Stimulated activated CD8-positive, alpha-beta memory T cell treated with anti-CD3 and anti-CD28 coated beads, Interleukin-4, amount 100 ng/mL, for 48 hours (primary cell): ENCODE data around the gene FOXC1.

ENCODE experiments used
- DNase-seq: peaks from one replicate; pipeline ENCODE4 v3.0.0-alpha.2; 2020

Gene FOXC1

DNA sequence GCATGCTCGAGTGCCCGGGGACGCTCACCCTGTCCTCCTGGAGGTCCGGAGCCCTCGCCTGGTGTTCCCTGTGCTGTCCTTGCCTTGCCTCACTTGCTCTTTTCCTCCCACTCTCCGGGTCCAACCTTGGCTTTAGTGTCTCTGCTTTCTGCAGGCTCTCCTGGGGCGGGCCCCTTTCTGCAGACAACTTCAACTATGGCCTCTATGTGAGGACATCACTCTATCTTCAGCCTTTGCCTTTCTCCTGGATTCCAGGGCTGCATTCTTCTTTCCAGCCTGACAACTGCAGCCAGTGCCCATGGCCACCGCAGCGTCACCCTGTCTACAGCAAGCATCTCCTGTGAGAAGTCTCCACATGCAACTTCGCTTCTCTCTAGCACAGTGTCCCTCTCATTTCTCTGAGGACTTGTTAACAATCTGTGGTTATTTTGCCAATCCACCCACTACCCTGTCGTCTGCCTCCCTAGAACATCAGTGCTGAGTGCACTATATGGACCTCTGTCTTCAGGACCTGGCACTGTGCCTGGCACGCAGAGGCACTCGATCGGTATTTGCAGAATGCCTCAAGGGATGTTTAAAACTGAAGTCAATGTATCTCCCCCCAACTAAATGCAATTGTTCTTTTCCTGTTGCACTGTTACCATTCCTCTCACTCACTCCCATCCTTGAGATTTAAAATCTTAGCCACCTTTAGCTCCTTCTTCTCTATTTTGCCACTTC, 35.9 kb downstream of the FOXC1 start:
- no peak for DNase-seq

DNA sequence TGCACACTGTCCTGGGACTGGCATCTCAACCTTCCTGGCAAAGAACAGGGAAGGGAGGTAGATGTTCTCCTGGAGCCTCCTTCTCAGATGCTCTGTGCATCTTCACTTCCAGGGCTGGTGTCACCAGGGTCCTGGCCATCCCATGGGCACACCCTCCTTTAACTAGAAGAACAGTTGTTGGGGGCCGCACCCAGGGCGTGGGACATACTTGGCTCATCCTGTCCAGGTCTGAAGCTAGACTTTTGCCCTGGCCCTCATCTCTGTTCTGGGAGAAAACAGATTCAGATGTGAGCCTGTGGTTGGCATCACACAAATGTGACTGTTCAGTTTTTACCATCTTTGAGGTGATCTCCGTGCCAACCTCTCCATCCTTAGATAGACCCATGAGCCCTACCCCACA, 41.6 kb downstream of the FOXC1 start:
- DNase-seq = no peak

DNA sequence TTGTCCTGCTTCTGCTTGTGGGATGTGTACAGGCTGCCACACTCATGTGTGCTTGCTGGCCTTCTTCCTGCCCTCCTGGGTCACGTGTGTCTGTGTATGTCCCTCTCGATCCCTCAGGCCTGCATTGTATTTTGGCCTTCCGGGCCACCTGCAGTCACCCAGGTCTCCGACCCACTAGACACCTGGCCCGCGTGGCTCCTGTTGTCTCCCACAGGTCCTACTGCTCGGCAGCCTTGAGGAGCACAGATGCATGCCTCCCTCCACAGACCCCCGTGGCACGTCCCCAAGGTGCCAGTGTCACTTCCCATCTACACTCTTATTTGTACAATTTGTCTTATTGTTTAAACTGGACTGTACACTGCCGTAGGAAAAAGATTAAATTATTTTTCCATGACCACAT, 43.1 kb downstream of the FOXC1 start:
- DNase-seq = no peak

DNA sequence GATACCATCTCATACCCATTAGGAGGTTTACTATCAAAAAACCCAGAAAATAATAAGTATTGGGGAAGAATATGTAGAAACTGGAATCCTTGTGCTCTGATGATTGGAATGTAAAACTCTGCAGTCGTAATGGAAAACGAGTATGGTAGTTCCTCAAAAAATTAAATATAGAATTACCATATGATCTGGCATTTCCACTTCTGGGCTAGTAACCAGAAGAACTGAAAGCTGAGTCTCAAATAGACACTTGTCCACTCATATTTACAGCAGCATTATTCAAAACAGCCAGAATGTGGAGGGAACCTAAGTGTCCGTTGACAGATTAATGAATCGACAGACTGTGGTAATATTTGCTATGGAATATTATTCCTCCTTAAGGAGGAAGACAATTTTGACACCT, 44.3 kb downstream of the FOXC1 start:
- DNase-seq = no peak

- DNase-seq = no peak
Measured at GRCh38 chr6:1657116-1657770, 47.5 kb downstream of the FOXC1 start.

DNA sequence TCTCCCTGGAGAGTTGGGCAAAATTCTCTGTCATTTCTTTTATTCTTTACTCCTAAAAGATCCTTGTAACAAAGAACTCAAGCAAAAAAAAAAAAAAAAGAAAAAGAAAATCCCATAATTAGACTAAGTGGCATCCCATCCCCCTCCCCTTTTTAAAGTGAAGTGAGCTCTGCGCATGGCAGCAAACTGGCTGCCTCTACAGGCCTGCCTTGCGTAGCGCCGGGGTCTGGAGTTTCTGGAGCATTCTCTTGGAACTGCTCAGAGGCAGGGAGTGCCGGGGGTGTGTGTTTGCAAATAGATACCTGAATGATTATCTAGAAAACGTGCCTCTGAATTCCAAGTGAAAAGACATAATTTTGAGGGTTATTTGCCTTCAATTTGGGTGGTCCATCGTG, 48.1 kb downstream of the FOXC1 start:
- no peak for DNase-seq

DNA sequence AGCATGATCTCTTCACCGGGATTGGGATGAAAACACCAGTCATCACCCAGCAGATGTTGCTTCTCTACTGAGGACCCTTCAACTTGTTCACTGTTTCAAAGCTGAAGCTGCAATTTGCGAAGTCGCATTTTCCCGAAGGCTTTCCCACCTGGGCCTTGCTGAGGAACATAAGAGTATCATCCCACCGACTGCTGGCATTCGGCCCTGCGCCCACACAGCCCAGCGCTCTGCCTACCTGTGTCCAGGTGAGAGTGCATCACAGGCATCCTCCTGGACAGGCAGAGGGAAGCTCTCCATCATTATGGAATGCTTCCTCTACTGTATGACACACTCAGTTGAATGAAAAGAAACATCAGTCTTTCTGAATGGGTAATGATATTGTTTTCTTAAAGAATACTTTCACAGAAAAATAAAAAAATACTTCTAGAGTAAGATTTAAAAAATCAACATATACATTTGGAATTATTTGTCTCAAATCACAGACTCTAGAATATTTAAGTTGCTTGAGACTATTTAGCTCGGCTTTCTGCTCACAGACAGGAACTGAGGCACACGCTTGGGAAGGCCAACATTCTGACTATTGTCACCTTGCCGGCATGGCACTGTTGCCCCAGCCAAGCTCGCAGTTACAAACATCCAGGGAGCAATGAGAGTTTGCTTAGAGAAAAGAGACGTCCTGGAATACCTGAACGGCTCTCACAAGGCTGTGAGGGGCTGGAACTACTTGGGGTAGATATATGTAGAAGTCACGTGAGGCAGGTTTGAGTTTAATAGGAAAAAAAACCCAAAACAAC, 48.7 kb downstream of the FOXC1 start:
- no peak for DNase-seq

DNA sequence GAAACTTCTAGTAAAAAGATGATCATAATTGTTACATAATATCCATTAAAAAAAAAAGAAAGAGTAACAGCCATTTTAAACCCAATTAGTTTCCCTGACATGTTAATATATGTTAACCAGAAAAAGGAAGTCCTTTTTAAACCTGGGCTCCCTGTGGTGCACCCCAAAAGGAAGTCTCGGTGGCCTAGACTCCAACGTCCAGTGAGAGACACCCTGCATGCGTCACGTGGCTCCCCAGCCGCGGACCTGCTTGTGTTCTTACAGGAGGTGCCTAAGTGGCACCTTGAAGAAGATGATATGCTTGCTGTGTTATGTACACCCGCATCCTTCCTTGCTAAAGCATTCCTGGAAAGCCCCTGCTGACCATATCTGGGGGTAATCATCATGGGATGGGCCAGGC, 50.1 kb downstream of the FOXC1 start:
- no peak for DNase-seq

DNA sequence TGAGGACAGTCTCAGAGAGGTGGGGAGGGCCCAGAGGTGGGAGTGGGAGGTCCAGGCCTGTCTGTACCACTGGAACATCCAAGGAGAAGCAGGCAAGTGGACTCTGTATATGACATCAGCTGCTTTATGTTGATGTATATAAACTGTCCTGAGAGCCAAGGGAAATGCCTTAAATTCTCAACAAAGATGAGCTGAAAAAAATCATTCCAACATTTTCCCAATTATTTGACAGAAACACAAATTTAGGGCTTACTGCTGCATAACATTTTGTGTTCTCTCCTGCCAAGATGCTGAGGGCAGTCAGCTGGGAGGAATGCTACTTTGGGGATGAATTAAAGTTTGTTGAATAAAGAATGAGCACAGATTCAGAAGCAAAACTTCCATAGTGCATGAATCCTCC, 52.8 kb downstream of the FOXC1 start:
- DNase-seq = no peak
